HG02623 (cell line): ENCODE data around the gene DNER.
"Not testable (repeated sequence)": the region's sequence is repeated elsewhere in the genome, so short reads cannot be mapped to it uniquely, and the experiment has no call there.

ENCODE experiments used
- ATAC-seq: cut with Tn5 transposase; IDR thresholded peaks from one replicate; pipeline ENCODE4 v1.9.1; 2021; ENCODE audit warnings: moderate library complexity; ENCODE audit not compliant: unreplicated experiment

The DNER gene

DNA sequence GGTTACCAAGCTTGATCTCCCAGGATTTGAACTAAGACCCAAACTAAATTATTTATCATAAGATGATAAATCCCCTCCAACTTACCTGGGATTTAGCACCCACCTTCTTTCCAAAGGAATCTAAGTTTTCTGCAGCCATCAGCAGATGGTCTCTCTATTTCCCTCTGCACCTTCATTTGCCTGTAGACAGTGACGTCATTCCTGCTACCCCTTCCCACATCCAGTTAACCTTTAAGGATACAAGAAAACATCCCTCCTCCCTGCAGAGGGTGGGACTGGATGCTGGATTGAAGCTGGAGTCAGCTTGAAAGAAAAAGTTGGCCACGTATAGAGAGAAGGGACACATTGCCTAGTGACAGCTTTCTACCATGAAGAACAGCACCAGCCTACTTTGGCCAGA lies 3.7 kb upstream of the DNER start:
- ATAC-seq, result no peak

DNA sequence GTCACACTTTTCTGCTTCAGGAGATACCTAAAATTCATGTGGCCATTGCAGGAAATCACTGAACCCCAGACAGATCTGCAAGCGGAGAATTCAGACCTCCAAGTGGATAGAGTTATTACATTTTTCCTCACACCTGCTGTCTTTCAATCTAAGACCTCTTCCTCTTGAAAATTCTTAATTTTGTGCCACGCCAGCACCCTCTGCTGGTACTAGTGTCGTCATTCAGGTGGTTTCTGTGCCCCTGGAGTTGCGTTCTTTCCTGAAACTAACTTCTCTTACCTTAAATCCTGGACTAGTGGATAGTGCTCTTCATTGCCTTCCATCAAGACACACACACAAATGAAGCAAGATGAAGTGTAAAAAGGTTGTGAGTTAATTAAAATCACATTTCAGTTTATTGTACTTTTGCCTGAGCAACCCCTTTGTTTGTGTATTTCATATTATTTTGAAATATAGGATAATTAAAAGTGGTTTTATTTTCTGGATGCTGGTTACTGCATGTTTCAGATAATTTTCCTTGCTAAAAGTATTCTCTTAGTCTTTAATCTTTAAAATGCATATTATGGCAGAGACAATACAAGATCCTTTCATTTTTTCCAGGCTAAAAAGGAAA lies 1.6 kb upstream of the DNER start:
- no peak for ATAC-seq

GRCh38 chr2:229714736-229715541 lies 584 bp upstream of the DNER start:
- ATAC-seq, result peak; percentile 24

- ATAC-seq, result no peak
These were observed 830 bp downstream of the DNER start for GRCh38 chr2:229713371-229714079.

DNA sequence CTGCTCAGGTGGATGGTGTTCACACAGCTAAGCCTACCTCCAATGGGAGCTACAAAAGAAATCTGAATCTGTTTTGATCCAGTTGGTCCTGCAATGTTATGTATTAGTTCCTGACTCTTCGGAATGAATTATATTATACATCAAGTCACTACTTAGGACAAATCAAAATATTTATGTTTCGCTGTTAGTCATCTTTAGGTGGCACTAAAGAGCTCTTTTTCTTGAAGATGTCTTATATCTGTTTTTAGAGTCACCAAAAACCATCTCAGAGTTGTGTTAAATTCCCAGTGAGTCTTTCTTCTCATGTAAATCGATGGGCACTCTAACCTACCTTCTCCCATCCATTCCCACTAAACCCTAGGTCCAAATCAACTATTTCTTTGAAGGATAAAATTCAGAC lies 2.2 kb downstream of the DNER start:
- ATAC-seq, result no peak

DNA sequence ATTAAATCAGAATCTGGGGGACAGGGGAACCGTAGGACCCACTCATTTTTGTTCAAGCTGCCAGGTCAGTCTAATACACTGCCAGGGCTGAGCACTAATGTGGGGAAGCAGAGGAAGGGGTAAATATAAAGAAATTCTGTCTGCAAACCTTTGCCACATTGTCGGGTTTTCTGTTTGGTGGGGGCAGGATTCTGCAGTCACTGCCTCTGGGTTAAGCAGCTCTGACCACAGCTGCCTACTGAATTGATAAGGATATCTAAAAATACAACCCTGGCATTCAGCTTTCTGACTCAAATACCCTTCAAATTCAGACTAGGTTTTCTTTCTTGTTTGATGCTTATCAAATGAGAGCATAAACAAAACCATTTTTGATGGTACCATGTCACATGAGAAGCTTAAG lies 6.0 kb downstream of the DNER start:
- no peak for ATAC-seq

DNA sequence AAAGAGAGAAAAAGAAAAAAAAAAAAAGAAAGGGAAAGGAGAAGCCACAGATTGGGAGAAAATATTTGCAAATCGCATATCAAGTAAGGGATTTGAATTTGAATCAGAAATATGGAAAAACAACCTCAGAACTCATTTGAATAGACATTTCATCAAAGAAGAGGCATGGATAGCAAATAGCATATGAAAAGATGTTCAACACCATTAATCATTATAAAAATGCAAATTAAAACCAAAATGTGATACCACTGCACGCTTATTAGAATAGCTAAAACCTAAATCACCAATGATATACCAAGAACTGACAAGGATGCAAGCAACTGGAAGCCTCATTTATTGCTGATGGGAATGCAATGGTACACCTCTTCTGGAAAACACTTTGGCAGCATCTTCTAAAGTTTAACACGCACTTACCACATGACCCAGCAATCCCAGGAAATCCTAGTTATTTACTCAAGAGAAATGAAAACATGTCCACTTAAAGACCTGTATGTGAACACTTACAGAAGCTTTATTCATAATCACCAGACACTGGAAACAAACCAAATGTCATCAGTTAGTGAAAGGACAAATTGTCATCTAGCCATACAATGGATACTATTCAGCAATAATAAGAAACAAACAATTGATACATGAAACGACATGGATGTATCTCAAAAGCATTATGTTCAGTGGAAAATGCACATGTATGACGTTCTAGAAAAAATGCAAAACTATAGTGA lies 10.3 kb downstream of the DNER start:
- no peak for ATAC-seq

GRCh38 chr2:229701716-229702115 lies 12.6 kb downstream of the DNER start:
- no peak for ATAC-seq

GRCh38 chr2:229701062-229701461 lies 13.3 kb downstream of the DNER start:
- no peak for ATAC-seq

- ATAC-seq, result no peak
These were observed 18.4 kb downstream of the DNER start for GRCh38 chr2:229695961-229696360.

DNA sequence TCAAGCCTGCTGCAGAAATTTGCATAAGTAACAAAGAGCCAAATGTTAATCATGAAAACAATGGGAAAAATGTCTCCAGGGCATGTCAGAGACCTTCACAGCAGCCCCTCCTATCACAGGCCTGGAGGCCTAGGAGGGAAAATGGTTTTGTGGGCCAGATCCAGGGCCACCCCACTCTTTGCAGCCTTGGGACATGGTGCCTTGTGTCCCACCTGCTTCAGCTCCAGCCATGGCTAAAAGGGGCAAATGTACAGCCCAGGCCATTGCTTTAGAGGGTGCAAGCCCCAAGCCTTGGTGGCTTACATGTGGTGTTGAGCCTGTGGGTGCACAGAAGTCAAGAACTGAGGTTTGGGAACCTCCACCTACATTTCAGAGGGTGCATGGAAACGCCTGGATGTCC lies 20.5 kb downstream of the DNER start:
- ATAC-seq, result not testable (repeated sequence)

DNA sequence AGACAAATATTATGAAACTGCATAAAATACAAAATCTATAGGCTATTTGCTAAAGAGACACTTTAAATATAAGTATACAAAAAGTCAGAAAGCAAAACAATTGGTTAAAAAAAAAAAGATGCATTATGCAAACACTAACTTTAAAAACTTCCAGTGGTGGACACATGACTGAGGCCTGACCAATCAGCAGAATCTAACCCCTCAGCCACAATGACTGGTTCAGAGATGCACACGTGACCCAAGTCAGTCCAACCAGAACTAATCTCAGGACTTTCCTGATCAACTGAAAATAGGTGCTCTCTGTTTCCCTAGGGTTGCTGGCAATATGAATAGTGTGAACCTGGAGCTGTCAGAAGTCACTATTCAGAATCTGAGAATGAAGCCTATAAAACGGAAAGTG lies 22.7 kb downstream of the DNER start:
- ATAC-seq, result no peak

DNA sequence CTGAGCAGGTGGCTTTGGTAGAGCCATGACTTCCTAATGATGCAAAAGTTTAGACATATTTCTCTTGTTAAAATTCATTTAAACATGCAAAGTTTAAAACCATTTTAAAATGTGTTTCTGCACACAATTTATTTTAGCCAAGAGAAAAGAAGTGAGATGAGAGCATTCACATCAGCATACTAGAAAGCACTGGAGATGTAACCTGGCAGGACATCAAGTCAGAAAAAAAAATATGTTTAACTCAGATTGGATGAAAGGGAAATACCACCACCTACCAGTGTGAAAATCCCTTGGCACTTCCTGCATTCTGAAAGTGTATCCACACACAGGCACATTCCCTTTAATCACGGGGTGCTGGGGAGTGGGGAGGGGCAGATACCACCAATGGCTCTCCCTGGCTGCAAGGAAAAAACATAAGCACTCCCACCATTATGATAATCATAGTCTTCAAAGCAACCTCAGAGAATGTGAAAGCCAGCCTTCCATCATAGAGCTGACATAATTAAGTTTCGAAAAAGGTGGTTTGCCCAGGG lies 25.0 kb downstream of the DNER start:
- no peak for ATAC-seq

GRCh38 chr2:229688141-229688540 lies 26.2 kb downstream of the DNER start:
- ATAC-seq, result no peak

- ATAC-seq, result no peak
These were observed 28.0 kb downstream of the DNER start for GRCh38 chr2:229686122-229686919.

DNA sequence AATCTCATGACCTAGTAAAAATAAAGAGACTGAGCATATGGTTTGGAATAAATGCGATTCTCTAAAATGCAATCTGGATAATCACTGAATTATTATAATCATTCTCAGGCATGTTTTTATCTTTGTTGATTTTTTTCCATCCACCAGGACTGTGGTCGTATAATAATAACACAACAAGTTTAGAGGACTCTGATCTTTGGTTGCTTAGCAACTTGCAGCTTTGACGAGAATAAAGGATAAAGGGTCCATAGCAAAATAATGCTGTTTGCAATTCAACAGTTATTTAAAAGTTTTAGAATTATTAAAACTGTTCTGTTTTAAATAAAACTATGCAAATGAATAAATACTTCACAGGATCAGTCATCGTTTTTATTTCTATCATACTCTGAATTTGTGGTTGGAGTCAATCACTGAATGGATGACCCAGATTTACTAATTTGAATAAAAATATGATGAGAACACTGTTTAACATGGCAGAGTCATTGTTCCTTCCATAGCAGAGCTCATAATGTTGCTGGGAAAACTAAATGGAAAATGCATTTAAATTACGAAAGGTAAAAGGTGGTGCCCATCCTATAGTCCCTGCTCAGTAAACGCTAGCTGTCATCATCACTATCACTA lies 29.3 kb downstream of the DNER start:
- no peak for ATAC-seq

DNA sequence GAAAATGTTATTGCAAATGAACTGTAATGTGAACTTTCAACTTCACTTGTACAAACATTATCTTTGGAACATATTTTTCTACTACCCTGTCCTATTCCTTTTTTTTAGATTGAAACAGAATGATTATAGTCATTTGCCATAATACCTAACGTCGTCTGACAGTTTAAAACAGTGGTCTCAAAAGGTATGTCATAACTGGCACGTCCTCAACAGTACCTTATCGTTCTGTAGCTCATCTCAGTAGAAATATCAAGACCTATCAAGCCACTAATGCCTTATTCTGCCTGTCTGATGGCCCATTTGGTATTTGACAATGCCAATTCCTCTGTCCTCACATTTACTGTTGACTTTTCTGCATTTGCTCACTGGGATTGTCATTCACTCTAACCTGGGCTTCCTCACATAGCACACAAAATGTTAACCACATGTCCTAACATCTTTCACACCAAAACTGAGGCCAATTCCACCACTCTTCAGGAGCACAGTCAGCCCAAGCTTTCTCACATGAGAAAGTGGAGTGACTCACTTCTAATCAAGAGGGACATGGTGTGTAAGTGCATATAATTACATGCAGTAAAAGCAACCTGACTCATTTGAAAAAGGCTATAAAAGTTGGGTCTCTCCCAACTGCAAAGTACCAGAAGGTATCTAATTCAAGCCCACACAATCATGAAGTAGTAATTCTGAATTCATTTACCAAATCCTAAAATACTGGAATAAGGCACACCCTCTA lies 34.8 kb downstream of the DNER start:
- ATAC-seq, result no peak

GRCh38 chr2:229675569-229675968 lies 38.8 kb downstream of the DNER start:
- no peak for ATAC-seq

GRCh38 chr2:229674830-229675530 lies 39.4 kb downstream of the DNER start:
- no peak for ATAC-seq
